Stimulated activated CD4-positive, alpha-beta T cell treated with anti-CD3 and anti-CD28 coated beads, Interleukin-1b, Interleukin-23, amount 100 ng/mL, for 4 hours (primary cell): ENCODE results near the gene CDADC1.
"Not testable (repeated sequence)": the region's sequence is repeated elsewhere in the genome, so short reads cannot be mapped to it uniquely, and the experiment has no call there.

ENCODE experiments used
- DNase-seq, 2 donors: peaks; one replicate each; pipeline ENCODE4 v3.0.0-alpha.2; 2020; ENCODE audit warnings: low read depth in 2 of 2

CDADC1 gene

DNA sequence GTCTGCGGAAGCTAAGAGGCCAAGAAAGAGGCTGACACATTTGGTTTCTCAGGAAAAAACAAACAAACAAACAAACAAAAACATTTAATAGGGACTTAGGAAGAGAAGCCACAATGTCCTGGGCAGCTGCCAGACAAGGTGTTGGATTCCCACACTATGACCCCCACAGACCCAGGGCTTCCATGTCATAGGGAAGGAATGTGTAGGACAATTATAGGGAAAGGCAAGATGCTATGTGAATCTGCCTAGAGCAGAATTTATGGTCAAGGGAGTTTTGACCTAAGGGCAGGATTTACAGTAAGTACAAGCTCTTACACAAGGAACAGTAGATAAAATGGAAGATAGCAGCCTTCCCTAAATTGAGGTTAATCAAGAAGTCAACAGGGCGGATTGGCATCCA lies 9.1 kb upstream of the CDADC1 start:
- no peak for DNase-seq

DNA sequence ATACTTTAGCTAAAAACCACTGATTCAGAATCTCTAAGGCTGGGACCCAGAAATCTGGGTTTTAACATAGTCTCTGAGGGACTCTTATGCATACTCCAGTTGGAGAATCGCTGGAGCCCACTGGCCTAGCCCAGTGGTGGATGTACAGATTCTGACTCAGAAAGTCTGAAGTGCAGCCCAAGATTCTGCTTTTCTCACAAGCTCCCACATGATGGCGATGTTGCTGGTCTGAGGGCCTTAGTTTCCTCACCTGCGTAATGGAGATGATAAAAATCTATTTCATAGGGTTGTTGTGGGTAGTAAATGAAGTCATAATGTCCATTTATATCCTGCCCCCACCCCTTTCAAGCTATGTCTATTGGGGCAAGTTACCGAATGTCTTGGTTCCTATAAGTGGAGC lies 7.7 kb upstream of the CDADC1 start:
- peak in 1 of 2 donors; percentile 14 for DNase-seq

DNA sequence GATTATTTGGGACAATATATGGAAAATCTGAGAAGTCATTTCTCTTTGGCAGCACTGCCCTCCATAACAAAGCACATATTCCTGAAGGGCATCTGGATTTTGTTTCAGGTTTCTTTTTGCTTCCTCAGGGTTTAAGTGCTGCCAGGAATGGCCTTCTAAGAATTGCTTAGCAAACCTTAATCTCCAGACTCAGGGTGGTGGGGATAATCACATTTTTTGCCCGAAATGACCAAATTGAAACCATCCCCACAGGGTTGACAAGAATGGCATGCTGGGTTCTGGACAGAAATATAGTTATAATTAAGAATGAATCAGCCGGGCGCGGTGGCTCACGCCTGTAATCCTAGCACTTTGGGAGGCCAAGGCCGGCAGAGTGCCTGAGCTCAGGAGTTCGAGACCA lies 6.4 kb upstream of the CDADC1 start:
- no peak for DNase-seq

DNA sequence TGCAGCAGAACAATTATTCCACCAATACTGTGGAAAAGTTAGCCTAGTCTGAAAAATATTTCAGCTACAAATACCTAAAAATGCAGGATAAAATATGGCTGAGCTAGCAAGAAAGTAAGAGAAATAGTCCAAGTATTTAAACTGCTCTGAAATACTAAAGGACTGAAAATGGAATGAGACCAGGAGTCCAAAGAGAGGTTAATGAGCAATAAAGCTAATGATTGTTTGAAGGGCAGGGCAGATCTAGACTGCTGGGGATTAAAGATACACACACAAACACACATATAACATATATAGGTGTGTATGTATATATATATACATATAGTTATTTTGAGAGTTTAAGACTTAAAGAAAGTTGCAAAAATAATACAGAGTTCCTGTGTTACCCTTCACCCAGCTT lies 2.6 kb upstream of the CDADC1 start:
- no peak for DNase-seq

DNA sequence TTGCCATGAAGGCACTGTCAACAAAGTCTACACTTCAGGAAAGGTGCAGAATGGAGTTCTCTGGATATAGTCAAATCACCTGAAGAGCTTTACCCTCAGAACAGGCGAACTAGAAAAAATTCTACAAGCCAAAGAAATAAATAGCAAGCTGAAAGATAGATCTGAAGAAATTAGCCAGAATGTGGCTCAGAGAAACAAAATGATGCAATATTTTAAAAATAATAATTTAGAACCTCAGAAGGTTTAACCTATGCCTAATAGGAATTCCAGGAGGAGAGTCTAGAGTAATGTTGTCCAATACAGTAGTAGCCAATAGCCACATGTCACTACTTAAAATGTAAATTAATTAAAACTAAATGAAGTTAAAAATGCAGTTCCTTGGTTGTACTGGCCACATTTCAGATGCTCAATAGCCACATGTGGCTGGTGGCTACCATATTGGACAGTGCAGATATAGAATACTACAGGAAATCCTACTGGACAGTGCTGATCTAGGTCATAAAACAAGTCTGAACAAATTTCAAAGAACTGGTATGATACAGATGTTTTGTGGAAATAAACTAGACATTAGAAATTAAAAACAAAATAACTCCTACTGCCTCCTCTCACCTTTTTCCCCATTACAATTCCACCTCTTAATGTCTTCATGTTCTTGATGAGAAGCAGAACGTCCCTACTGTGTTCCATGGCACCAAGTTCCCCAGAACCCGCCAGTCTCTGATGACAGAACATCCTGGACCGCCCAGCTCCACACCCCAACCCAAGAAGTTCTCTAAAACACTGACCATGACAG lies 679 bp upstream of the CDADC1 start:
- DNase-seq = no peak

DNA sequence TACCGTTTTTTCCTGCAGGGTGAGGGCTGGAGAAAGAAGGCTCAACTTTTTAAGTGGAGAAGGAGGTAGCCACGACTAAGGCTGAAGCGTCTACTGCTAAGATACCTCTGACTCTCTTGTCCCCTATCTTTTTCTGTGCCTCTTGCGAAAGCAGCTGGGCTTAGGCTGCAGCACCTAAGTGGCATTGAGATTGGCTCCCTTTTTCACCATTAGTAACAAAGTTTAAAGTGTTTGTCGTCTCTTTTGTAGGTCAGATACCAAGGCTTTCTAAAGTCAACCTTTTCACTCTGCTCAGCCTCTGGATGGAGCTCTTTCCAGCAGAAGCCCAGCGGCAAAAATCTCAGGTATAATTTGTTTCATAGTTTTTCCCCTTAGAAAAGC lies 887 bp downstream of the CDADC1 start:
- DNase-seq = no peak

DNA sequence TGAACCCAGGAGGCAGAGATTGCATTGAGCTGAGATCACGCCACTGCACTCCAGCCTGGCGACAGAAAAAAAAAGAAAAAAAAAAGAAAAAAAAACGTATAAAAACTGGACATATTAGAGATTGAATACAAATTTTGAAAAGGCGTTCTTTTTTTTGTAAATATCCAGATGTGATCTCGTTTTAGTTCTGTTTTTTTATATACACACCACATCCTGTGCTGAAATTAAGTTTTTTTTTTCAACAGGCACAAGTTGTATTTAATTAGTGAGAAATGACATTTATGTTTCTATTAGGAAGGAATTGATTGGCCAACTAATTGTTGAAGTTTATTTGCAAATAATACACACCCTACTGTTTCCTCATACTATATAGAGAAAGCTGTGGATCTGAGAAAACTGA lies 3.6 kb downstream of the CDADC1 start:
- no peak for DNase-seq

DNA sequence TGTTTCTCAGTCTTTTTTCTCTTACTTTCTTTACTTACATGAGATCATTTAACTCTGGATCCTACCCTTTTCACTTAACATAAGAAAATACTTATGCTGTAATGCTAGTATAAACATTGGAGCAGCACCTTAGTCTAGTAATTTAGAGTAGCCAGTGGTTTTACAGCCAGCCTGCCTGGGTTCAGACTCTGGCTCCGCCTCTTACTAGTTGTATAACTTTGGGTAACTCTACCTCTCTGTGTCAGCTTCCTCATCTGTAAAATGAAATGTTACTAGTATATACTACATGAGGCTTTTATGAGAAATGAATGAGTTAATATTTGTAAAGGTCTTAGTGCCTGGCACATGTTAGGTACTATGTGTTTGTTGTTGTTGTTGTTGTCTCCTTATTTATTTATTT lies 5.6 kb downstream of the CDADC1 start:
- no peak for DNase-seq

DNA sequence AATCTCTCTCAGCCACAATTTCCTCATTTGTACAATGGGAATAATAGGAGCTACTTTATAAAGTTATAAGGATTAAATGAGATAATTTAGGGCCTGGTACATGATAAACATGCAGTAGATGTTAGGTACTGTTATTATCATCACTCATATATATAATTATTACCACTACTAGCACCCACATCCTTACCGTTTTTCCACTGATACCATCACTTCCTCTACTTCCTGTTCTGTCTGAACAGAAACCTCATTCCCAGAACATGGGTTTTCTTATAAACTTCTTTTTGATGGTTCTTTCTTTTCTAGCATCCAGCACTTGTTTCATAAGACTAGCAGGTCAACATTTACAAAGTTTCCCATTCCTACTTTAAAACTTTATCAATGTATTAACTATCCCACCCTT lies 6.3 kb downstream of the CDADC1 start:
- no peak for DNase-seq

DNA sequence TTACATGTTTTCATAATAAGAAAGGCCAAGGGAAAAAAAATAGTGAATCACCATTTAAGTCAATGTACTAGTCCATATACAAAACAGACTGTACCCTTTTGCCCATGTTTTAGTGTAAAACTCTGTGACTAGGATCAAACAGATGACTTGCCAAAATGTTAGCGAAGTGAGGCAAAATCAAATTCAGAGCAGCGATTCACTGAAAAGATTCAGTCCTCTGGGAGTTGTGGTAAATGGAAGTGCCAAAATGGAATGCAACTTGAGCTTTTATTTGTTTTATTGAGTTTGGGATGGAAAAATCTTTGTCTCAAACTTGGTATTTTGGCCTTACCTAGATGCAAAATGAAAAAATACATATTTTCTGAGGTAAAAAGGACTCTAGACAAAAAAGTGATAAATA lies 9.1 kb downstream of the CDADC1 start:
- DNase-seq = no peak

DNA sequence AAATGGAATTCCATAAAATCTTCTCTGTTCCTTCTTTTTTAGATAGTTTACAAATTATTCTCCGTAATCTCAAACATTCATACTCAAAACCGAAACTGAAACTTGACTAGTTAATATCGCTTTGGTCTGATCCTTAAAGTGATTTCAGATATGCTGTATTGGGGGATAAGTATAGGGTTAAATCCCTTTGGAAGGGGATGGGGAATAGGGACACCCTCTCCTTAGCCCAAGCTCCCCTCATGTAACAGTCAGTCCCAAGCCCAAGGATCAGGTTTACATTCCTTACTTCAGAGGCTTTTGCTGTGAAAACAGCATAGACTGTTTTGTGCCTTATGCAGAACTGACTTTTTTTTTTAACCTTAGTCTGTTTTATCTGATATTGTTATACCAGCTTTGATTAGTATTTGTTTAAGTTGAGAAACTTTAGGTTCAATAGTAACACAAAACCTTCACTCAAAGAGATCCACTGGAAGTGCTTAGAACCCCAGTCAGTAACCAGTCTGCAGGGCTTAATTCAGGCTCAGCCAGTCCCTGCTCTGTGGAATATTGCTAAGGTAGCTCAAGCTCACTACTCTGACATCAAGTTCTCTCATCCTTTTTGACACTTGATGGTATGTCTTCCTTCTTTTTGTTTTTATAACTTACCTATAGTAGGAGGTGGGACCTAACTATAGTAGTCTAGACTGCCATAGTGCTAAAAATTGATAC lies 10.5 kb downstream of the CDADC1 start:
- DNase-seq = no peak

DNA sequence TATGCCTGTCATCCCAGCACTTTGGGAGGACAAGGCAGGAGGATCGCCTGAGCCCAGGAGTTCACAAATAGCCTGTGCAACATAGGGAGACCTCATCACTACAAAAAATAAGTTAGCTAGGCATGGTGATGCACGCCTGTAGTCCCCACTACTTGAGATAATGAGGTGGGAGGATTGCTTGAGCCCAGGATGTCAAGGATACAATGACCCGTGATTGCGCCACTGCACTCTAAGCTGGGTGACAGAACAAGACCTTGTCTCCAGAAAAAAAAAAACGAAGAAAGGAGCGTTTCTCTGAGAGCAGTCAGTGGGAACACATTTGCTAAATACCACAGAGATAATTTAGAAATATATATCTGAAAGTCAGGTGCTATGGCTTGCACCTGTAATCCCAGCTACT lies 11.9 kb downstream of the CDADC1 start:
- no peak for DNase-seq

DNA sequence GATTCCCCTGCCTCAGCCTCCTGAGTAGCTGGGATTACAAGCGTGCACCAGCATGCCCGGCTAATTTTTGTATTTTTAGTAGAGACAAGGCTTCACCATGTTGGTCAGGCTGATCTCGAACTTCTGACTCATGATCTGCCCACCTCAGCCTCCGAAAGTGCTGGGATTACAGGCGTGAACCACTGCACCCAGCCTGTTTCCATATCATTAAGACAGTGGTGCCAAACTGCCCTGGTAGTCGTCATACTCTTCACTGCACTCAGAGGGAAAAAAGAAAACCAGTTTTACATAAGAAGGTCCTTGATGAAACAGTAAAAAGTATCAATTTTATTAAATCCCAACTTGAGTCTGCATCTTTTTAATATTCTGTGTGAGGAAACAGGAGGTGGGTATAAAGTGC lies 14.9 kb downstream of the CDADC1 start:
- DNase-seq = no peak

DNA sequence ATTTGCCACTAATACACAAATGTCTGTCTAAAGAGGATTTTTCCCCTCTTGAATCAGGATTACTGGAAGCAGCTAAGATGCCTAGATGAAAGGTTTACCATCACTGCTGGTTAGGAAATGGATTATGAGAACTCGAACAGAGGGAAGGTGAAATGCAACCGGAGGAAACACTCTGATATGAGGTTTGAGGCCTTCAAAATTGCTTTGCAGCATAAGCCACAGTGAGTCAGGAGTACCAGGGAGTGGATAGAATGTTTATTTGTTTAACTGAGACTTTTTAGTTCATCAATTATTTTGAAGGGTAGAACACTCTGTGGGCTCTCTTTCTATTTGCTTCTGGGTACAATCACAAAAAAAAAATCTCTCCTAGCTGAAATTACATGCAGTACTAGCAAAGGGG lies 18.1 kb downstream of the CDADC1 start:
- DNase-seq = no peak

DNA sequence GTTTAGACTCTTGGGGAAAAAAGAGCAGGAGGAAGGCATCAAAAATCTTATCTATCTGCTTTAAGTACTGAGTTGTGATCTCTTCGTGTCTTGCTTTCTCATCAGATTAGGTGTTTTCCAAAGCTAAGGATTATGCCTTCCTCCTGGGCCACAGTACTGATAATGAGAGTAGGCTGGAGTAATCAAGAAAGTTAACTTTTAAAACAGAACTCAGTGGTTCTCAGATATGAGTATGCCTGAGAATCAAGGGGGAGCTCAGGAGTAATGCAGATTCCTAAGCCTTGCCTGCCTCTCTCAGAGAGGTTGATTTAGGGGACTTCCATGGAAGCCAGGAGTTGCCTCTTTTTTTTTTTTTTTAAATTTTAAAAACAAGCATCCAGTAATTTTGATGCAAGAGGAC lies 23.5 kb downstream of the CDADC1 start:
- no peak for DNase-seq

DNA sequence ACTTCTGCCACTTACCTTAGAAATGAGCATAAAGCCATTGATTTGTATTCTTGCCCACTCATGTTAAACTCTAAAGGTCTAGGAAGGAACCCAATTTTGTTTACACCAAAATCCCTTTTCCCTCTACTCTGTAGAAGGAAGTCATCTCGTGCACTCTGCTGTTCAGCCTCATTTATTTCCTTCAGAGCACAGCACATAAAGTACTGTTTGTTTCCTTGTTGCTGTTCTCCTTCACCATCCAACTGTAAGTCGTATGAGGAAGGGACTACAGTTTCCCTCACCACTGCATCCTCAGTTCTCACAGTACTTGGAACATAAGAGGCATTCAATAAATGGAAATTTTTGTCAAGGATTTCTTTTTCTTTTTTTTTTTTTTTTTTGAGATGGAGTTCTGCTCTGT lies 24.6 kb downstream of the CDADC1 start:
- no peak for DNase-seq

DNA sequence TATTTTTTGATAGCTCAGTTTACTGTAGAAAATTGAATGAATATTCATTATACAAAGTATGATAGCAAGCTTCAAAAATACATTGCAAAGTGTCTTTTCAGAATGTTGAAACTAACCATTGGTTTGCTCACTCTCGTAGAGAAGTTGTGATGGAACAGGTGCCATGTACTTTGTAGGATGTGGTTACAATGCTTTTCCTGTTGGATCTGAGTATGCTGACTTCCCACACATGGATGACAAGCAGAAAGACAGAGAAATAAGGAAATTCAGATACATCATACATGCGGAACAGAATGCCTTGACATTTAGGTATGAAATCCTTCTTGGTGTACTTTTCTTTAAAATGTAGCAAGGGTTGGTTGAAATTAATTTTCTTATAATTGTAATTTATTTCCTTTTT lies 30.5 kb downstream of the CDADC1 start:
- no peak for DNase-seq

DNA sequence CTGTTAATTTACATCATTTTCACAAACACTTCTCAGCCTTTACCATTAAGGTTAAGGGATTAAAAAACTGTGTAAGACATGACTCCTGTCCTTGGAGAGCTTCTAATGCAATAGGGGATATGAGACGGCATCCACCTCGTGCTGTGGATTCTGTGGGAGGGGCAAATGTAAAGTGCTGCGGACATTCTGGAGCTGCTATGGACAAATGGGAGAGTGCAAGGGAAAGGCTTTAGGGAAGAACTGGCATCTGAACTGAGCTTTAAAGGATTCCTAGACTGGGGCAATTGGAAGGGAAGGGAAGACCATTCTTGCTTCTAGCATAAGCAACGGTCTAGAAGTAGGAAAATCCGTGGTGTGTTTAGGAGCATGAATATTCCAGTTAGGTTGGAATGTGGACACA lies 31.4 kb downstream of the CDADC1 start:
- DNase-seq = no peak

DNA sequence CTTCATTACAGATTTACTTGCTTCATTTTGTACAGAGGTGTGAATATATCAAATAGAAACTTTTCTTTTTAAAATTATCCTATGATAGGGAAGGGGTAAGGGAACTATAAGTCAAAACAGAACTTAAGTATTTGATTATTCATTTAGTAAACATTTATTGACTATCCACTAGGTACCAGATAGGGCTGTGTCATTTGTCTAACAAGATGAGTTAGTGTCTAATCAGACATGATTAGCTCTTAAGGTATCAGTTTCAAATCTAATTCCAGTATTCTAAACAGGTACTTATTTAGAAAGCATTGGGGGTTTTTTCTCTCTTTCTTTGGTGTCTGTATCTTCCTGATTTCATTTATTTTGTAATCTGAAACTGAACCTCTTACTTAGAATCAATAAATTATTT lies 32.2 kb downstream of the CDADC1 start:
- no peak for DNase-seq

DNA sequence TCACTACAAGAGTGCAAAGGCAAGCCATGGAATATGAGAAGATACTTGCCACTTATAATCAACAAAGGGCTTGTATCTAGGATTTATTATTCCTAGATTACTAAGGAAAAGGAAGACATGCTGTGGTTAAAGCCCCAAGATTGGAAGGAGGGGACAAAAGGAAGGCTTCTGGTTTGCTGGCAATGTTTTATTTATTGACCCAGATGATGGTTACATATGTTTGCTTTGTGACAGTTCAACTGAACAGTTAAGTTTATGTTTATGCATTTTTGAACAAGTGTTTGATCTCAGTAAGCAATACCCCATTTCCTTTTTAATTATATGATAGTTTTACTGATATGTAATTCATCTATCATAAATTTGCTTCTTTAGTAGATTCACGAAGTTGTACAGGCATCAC lies 40.3 kb downstream of the CDADC1 start:
- no peak for DNase-seq

DNA sequence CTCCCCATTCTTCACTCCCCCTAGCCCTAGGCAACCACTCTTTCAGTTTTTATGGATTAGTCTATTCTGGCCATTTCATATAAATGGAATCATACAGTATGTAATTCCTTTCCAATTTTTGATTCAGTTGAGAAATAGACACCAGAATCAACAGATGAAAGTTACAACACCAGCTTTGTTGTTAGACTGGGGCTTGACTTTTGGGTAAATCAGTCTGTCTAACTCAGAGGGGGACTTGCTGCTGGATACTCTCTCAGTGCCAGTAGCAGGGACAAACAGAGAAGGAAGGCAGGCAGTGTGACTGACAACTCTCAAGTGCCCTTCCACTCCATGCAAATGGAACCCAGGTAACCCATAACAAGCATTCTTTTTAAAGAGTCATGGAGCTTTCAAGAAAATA lies 40.7 kb downstream of the CDADC1 start:
- DNase-seq = no peak

DNA sequence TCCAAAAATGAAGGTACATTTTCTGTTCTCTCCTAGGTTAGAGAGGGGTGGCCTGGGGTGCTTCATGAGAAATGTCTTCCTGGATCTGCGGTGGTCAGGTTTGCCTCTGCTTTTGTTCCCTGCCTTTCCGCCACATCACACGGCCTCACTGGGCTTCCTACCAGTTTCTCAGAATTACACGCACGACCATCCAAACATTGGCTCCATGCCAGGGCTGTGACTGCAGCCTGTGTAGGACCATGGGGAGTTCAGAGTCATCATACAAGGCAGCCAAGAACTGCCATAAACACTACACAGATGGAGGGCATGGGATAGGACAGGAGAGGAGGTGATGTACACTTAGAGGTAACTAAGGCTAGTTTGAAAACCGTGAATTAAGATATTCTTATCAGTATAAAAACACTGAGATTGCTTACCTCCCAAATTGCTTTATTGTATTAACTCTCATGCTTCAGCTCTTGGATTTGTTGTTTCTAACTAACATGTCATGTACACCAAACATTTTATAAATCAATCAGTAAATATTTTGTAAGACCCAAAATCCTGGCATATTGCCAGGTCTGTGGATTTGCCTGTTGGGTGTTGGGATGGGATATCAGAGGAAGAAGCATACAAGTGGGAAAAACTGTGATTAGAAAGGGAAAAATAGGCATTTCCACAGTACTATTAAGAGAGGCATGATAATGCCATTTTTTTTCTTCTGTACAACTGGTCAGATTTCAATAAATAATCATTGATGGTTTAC lies 45.2 kb downstream of the CDADC1 start:
- no peak for DNase-seq

DNA sequence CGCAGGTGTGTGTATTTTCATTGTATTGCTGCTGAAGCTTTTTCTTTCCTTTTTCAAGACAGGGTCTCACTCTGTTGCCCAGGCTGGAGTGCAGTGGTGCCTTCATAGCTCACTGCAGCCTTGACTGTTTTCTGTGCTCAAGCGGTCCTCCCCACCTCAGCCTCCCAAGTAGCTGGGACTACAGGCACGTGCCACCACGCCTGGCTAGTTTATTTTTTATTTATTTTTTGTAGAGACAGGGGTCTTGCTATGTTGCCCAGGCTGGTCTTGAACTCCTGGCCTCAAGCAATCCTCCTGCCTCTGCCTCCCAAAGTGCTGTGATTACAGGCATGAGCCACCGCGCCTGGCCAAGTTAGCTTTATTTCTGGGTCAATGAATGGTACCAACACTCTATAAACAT lies 47.0 kb downstream of the CDADC1 start:
- DNase-seq = not testable (repeated sequence)
